Measurements from ENCODE around the gene MICU1. TPM values are rescaled to one million over a fixed set of nuclear protein-coding genes. Genes with fewer than 3 reads are reported as not detected.
A peak's percentile ranks its signal among the peaks of the same experiment; 100 is the strongest.

The MICU1 gene
- total and polyA plus RNA-seq, 12 donors, result 34.2 to 54.1 (median 44.3) TPM

DNA sequence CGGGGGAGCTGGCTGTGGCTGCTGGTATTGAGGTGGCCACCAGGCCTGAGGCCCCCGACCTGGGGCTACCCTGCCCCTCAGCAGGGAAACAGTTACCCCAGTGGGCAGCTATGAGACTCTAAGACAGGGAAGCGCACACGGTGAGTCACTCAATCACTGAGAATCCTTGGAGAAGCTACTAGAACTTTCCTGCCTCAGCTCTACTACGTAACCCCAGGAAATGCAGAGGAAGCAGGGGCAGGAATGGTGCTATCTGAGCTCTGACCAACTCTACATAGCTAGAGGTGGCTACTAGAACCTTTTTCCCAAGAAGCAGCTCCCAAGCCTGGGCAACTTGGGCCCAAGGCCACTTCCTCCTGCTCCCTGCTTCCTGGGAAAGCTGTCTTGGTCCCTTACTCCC is 283.0 kb downstream of the MICU1 start:
- peaks cover 0 to 91% (median 37%) of the 10 kb centered on the region in 9 donors for H3K36me3 ChIP-seq
- H3K9me3 ChIP-seq, result no peaks in the 10 kb centered on the region
- intact Hi-C loops (cut with DNase I), result loop anchor here in 3 of 10 donors (10.0 kb wide), 3 partner anchors 208 to 448 kb away; no protein-coding TSS in a partner anchor

DNA sequence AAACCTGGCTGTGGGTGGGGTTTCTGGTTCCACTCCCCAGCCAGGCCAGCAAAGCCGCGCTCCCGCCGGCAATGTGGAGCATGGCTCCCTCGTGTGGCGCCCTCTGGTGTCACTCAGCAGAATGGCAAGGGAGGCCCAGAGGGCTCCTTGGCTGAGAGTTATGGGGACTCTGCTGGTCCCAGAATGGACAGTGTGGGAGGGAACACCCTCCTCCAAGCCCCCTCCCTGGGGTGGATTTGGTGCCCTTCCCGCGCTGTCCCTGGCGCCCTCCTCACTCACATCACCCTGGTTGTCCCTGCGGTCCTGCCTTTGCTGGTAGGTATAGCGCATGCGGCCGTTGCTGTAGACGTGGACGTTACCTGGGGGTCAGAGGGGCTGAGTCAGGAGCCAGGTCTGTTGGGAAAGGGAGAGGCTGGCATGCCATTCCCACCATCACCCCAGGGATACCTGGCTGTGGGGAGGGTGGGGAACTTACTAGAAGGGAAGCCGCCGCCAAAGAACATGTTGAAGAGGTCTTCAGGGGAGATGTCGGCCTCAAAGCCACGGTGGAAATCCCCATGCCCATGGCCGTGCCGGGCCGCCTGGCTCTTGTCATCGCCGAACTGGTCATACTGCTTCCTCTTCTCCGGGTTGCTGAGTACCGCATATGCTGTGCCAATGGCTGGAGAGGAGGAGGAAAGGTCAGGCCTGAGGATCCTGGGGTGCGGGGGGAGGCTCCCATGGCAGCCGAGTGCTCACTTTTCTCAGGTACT is 285.2 kb downstream of the MICU1 start:
- no peak overlapping the region for H3K27ac ChIP-seq
- no peak overlapping the region for H3K4me3 ChIP-seq
- ATAC-seq (peak in 6 of 8 donors; percentile 1 to 33 (median 16)), DNase-seq (peak; percentile 56 to 72)
- H3K36me3 ChIP-seq, result peaks cover 0 to 90% (median 42%) of the 10 kb centered on the region in 9 donors
- H3K27me3 ChIP-seq, result no peaks in the 10 kb centered on the region
- WGBS, 2 donors, result 72 to 73% methylated on average over 28 of the region's 28 CpGs
- H3K9me3 ChIP-seq, result no peaks in the 10 kb centered on the region
- H3K4me1 ChIP-seq, result peaks cover 12 to 34% (median 22%) of the 10 kb centered on the region in 9 donors
- intact Hi-C loops (cut with DNase I), result loop anchor here in 3 of 10 donors (10.0 kb wide), 3 partner anchors 206 to 446 kb away; no protein-coding TSS in a partner anchor
- TF ChIP-seq, protein P1, sequence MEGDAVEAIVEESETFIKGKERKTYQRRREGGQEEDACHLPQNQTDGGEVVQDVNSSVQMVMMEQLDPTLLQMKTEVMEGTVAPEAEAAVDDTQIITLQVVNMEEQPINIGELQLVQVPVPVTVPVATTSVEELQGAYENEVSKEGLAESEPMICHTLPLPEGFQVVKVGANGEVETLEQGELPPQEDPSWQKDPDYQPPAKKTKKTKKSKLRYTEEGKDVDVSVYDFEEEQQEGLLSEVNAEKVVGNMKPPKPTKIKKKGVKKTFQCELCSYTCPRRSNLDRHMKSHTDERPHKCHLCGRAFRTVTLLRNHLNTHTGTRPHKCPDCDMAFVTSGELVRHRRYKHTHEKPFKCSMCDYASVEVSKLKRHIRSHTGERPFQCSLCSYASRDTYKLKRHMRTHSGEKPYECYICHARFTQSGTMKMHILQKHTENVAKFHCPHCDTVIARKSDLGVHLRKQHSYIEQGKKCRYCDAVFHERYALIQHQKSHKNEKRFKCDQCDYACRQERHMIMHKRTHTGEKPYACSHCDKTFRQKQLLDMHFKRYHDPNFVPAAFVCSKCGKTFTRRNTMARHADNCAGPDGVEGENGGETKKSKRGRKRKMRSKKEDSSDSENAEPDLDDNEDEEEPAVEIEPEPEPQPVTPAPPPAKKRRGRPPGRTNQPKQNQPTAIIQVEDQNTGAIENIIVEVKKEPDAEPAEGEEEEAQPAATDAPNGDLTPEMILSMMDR (IDR thresholded peaks at IDR 0.05), result peak; percentile 92 to 98 (median 94)

More for the DNA sequence above, 283.0 kb downstream of the MICU1 start:
- TF ChIP-seq, protein P1 (IDR thresholded peaks at IDR 0.05), result no peak
- DNase-seq, result no peak
- H3K27ac ChIP-seq, result no peak overlapping the region
- H3K4me3 ChIP-seq, result no peak overlapping the region
- no peaks in the 10 kb centered on the region for H3K27me3 ChIP-seq
- peaks cover 0 to 13% (median 5%) of the 10 kb centered on the region in 9 donors for H3K4me1 ChIP-seq
- ATAC-seq, result no peak
- WGBS, 2 donors, result 92 to 93% methylated on average over 5 of the region's 5 CpGs

DNA sequence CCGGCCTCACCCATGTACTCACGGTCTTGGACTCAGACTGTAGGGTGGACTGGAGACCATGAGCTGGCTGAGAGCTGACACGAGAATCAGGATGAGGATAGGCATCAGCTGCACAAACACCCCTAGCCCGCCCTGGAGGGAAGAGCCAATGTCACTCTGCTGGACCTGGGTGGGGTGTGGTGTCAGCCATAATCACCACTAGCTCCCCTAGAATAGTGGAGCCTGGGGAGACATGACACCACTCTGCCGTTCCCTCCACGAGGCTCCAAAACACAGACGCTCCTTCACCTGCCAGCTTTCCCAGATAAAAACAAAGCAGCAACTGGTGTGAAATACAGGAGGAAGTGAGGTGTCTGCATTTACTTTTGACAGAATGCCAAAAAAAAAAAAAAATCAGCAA is 287.7 kb downstream of the MICU1 start:
- DNase-seq, result no peak
- no peak for ATAC-seq
- intact Hi-C loops (cut with DNase I), result loop anchor here in 9 of 10 donors (5.0 to 10.0 kb wide), 13 partner anchors 66 to 441 kb away; partner anchors contain the start of genes CHST3 (in 4 of the 9), ANAPC16 (in 1 of the 9), ASCC1 (in 1 of the 9) and DDIT4 (in 1 of the 9)
- Histone ChIP-seq H3K4me1 (peaks cover 31 to 59% (median 47%) of the 10 kb centered on the region in 9 donors), H3K9me3 (no peaks in the 10 kb centered on the region), H3K36me3 (peaks cover 0 to 87% (median 40%) of the 10 kb centered on the region in 9 donors), H3K4me3 (no peak overlapping the region), H3K27me3 (no peaks in the 10 kb centered on the region), H3K27ac (no peak overlapping the region)
- TF ChIP-seq, protein P1 (IDR thresholded peaks at IDR 0.05), result no peak
- WGBS, 2 donors, result 87 to 88% methylated on average over 7 of the region's 7 CpGs

DNA sequence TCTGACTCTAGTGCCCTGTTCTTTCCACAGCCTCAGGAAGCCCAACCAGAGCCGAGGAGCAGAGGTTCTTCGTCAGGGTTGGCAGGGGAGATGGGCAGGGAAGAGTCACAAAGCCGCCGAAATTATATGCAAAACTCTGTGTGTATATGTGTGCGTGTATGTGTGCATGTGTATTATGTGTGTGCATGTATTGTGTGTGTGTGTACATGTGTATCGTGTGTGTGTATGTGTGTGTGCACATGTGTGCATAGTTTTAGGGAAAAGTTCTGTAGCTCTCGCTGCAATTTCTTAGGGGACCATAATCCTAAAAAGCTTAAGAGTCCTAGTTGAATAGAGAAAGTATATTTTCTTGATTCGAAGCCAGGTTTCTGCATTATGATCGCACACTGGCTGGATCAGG is 288.2 kb downstream of the MICU1 start:
- peak overlapping the region in 3 of 10 donors; percentile 89 to 97 (median 94) for H3K27ac ChIP-seq
- WGBS, 2 donors, result 87 to 88% methylated on average over 9 of the region's 9 CpGs
- DNase-seq (no peak), ATAC-seq (no peak)
- H3K4me1 ChIP-seq, result peaks cover 31 to 64% (median 51%) of the 10 kb centered on the region in 9 donors
- peaks cover 0 to 85% (median 35%) of the 10 kb centered on the region in 9 donors for H3K36me3 ChIP-seq
- intact Hi-C loops (cut with DNase I), result loop anchor here in 9 of 10 donors (2.0 to 10.0 kb wide), 15 partner anchors 63 to 440 kb away; partner anchors contain the start of genes CHST3 (in 4 of the 9), ANAPC16 (in 2 of the 9), ASCC1 (in 2 of the 9) and DDIT4 (in 1 of the 9)
- TF ChIP-seq, protein P1 (IDR thresholded peaks at IDR 0.05), result no peak
- no peak overlapping the region for H3K4me3 ChIP-seq
- no peaks in the 10 kb centered on the region for H3K27me3 ChIP-seq
- H3K9me3 ChIP-seq, result no peaks in the 10 kb centered on the region

Measured in heart right ventricle (tissue), 16 donors.